ENCODE measurements around the gene CRTC3.

DNA sequence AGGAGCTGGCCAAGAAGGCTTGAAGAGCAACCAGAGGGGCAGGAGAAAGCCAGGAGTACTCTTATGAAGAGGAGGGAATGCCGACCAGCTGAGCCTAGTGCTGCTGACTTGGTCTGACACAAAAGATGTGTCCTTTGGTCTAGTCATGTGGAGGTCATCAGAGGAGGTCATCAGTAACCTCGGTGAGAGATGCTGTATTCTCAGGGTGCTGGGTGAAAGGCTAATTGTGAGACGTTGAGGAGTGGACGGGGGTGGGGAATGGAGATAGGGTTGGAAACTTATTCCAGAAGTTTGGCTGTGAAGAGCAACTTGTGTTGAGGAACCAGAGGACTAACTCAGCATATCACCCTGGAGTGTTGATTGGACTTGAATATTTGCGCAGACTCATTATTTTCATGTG lies 5.5 kb downstream of the CRTC3 start:
- TF ChIP-seq, protein P1, sequence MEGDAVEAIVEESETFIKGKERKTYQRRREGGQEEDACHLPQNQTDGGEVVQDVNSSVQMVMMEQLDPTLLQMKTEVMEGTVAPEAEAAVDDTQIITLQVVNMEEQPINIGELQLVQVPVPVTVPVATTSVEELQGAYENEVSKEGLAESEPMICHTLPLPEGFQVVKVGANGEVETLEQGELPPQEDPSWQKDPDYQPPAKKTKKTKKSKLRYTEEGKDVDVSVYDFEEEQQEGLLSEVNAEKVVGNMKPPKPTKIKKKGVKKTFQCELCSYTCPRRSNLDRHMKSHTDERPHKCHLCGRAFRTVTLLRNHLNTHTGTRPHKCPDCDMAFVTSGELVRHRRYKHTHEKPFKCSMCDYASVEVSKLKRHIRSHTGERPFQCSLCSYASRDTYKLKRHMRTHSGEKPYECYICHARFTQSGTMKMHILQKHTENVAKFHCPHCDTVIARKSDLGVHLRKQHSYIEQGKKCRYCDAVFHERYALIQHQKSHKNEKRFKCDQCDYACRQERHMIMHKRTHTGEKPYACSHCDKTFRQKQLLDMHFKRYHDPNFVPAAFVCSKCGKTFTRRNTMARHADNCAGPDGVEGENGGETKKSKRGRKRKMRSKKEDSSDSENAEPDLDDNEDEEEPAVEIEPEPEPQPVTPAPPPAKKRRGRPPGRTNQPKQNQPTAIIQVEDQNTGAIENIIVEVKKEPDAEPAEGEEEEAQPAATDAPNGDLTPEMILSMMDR (IDR thresholded peaks at IDR 0.05; ENCODE audit: poor library complexity), result no peak
- TF ChIP-seq EZH2 (IDR thresholded peaks at IDR 0.05; ENCODE audit: borderline replicate concordance) (no peak), EZH2phosphoT487 (IDR thresholded peaks at IDR 0.05; ENCODE audit: low read depth, severe bottlenecking, unreplicated experiment) (no peak)
